ENCODE measurements around the gene PSAPL1.

DNA sequence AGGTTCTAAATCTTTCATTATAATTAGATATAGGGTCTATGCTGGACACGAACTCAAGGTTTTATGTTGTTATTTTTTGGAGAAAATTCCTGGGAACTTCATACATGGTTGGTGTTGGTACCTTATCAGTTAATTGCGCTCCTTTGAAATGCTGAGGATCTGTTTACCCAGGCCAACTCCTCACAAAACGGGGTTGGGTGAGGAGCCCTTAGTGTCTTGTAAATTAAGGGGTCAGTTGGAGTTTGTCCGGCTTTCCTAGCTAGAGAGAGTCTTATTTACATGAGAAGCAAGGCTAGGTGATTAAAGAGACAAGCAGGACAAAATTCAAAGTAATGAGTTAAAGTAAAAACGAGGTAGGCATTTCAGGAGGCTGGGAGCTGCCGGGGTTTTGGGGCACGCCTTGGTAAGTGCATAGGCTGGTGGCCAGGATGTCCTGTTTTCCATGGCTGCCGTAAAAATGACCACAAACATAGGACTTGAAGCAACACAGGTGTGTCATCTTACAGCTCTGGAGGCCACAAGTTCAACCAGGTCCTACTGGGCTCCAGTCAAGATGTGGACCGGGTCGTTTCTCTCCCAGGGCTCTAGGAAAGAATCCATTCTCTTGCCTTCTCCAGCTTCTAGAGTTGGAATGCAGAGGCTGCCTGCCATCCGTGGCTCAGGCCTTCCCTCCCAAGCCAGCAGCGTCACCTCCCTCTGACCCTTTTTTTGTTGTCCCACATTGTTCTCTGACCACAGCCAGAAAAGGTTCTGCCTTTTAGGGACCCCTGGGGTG lies 19.8 kb downstream of the PSAPL1 start:
- no peak for TF ChIP-seq HNRNPLL (IDR thresholded peaks at IDR 0.05; ENCODE audit: low read depth, low read length, poor library complexity, severe bottlenecking)
- no peak for TF ChIP-seq ZC3H4 (CRISPR knock-in tag; IDR thresholded peaks at IDR 0.05; ENCODE audit: borderline replicate concordance)
- TF ChIP-seq RBFOX2 (IDR thresholded peaks at IDR 0.05; ENCODE audit: low read depth, low read length), result no peak
- no peak for TF ChIP-seq TCF3 (CRISPR knock-in tag; IDR thresholded peaks at IDR 0.05)
- no peak for TF ChIP-seq ZFX (CRISPR knock-in tag; IDR thresholded peaks at IDR 0.05)
- TF ChIP-seq GTF2F1 (IDR thresholded peaks at IDR 0.05; ENCODE audit: low read depth, low read length), result no peak
- TF ChIP-seq ZNF551 (CRISPR knock-in tag; IDR thresholded peaks at IDR 0.05), result no peak
- TF ChIP-seq, protein P1, sequence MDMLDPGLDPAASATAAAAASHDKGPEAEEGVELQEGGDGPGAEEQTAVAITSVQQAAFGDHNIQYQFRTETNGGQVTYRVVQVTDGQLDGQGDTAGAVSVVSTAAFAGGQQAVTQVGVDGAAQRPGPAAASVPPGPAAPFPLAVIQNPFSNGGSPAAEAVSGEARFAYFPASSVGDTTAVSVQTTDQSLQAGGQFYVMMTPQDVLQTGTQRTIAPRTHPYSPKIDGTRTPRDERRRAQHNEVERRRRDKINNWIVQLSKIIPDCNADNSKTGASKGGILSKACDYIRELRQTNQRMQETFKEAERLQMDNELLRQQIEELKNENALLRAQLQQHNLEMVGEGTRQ (CRISPR knock-in tag; IDR thresholded peaks at IDR 0.05), result no peak
- TF ChIP-seq POLR2A (conservative IDR thresholded peaks at IDR 0.05), result no peak
